Chondrocyte (in vitro differentiated cells): ENCODE measurements around the gene ZNF385C. TPM values are rescaled to one million over a fixed set of nuclear protein-coding genes. Genes with fewer than 3 reads are reported as not detected.

ENCODE experiments used
- DNase-seq: peaks from one replicate; pipeline ENCODE4 v3.0.0; 2021; ENCODE audit warnings: mixed read lengths, low spot score
- H3K27ac Mint-ChIP-seq: one replicate; pipeline ENCODE4 v1.8.0; 2021; ENCODE audit warnings: mild to moderate bottlenecking, moderate library complexity, mixed read lengths; ENCODE audit not compliant: unreplicated experiment
- H3K27me3 Mint-ChIP-seq: 2 replicates; pipeline ENCODE4 v1.8.0; 2021; ENCODE audit warnings: low read depth, mixed read lengths
- H3K36me3 Mint-ChIP-seq: 2 replicates; pipeline ENCODE4 v1.8.0; 2021; ENCODE audit warnings: low read depth, mixed read lengths
- H3K4me1 Mint-ChIP-seq: 2 replicates; pipeline ENCODE4 v1.8.0; 2021; ENCODE audit warnings: low read depth, mild to moderate bottlenecking, mixed read lengths
- H3K4me3 Mint-ChIP-seq: one replicate; pipeline ENCODE4 v1.8.0; 2021; ENCODE audit warnings: mild to moderate bottlenecking, moderate library complexity, mixed read lengths; ENCODE audit not compliant: unreplicated experiment
- H3K9me3 Mint-ChIP-seq: 2 replicates; pipeline ENCODE4 v1.8.0; 2021; ENCODE audit warnings: low read depth, mixed read lengths
- CTCF ChIP-seq: fragments of 200-600 bp; sonication (generic); IDR thresholded peaks from 2 replicates; pipeline ENCODE4 v1.5.0; 2021; ENCODE audit warnings: antibody characterized with exemption, mild to moderate bottlenecking, moderate library complexity
- total RNA-seq: library from RNA; stranded (reverse); gene quantifications from 3 replicates; pipeline ENCODE4 v1.2.1, GENCODE V29; 2021

The ZNF385C gene
- total RNA-seq, 1 donor from 2014 or later, result 0.07 TPM

GRCh38 chr17:42127414-42127813, 29.1 kb upstream of the ZNF385C start:
- H3K27ac Mint-ChIP-seq, result no peak overlapping the region
- H3K4me3 Mint-ChIP-seq, result no peak overlapping the region
- no peaks in the 10 kb centered on the region for H3K27me3 Mint-ChIP-seq
- peaks cover 29% of the 10 kb centered on the region for H3K36me3 Mint-ChIP-seq
- H3K4me1 Mint-ChIP-seq, result peaks cover 16% of the 10 kb centered on the region
- no peak for TF ChIP-seq CTCF
- H3K9me3 Mint-ChIP-seq, result no peaks in the 10 kb centered on the region
- DNase-seq, result no peak

- H3K4me3 Mint-ChIP-seq, result no peak overlapping the region
- H3K36me3 Mint-ChIP-seq, result peaks cover 29% of the 10 kb centered on the region
Observed at GRCh38 chr17:42126836-42127235, 28.6 kb upstream of the ZNF385C start.

GRCh38 chr17:42125565-42125964, 27.3 kb upstream of the ZNF385C start:
- no peak for DNase-seq
- Mint-ChIP-seq H3K9me3 (no peaks in the 10 kb centered on the region), H3K4me3 (no peak overlapping the region), H3K4me1 (peaks cover 5% of the 10 kb centered on the region), H3K27ac (no peak overlapping the region), H3K27me3 (no peaks in the 10 kb centered on the region), H3K36me3 (peaks cover 22% of the 10 kb centered on the region)
- no peak for TF ChIP-seq CTCF

More at GRCh38 chr17:42126836-42127235, 28.6 kb upstream of the ZNF385C start:
- TF ChIP-seq CTCF, result no peak
- DNase-seq, result no peak
- Mint-ChIP-seq H3K27ac (no peak overlapping the region), H3K4me1 (peaks cover 10% of the 10 kb centered on the region), H3K9me3 (no peaks in the 10 kb centered on the region), H3K27me3 (no peaks in the 10 kb centered on the region)

GRCh38 chr17:42124256-42124655, 26.0 kb upstream of the ZNF385C start:
- Mint-ChIP-seq H3K9me3 (no peaks in the 10 kb centered on the region), H3K27ac (no peak overlapping the region), H3K36me3 (peaks cover 19% of the 10 kb centered on the region), H3K4me1 (peaks cover 11% of the 10 kb centered on the region), H3K27me3 (no peaks in the 10 kb centered on the region), H3K4me3 (no peak overlapping the region)
- TF ChIP-seq CTCF, result no peak
- no peak for DNase-seq

- Mint-ChIP-seq H3K36me3 (peaks cover 12% of the 10 kb centered on the region), H3K4me3 (peak within 1 kb of the TSS; percentile 56), H3K9me3 (no peaks in the 10 kb centered on the region), H3K4me1 (peaks cover 15% of the 10 kb centered on the region), H3K27ac (no peak within 1 kb of the TSS), H3K27me3 (no peaks in the 10 kb centered on the region)
- no peak for TF ChIP-seq CTCF
- no peak for DNase-seq
Observed at GRCh38 chr17:42122371-42123303, 24.4 kb upstream of the ZNF385C start, which contains the start of gene HSPB9. HSPB9 (plus strand) TSS chr17:42122804; CDS start chr17:42122851, 47 bp downstream.
